Trophoblast cell (in vitro differentiated cells and primary cell): ENCODE results near the gene LRMDA.

Source experiments
- DNase-seq, 2 donors: peaks; one replicate each; pipeline ENCODE4 v3.0.0-alpha.2; 2016
- H2AFZ ChIP-seq: 2 replicates; pipeline ENCODE4 v1.6.1; 2013; ENCODE audit warnings: low read length, moderate library complexity, mild to moderate bottlenecking; ENCODE audit not compliant: insufficient read depth, poor library complexity
- H2AK5ac ChIP-seq: 2 replicates; pipeline ENCODE4 v1.6.1; 2013; ENCODE audit warnings: mild to moderate bottlenecking, low read length
- H2BK120ac ChIP-seq: 2 replicates; pipeline ENCODE4 v1.6.1; 2013; ENCODE audit warnings: low read length, mild to moderate bottlenecking, moderate library complexity; ENCODE audit not compliant: insufficient read depth, poor library complexity
- H2BK12ac ChIP-seq: 2 replicates; pipeline ENCODE4 v1.6.1; 2013; ENCODE audit warnings: mild to moderate bottlenecking, low read length, moderate library complexity
- H2BK5ac ChIP-seq: 2 replicates; pipeline ENCODE4 v1.6.1; 2013; ENCODE audit warnings: low read length, low read depth, moderate library complexity, mild to moderate bottlenecking; ENCODE audit not compliant: poor library complexity
- H3K14ac ChIP-seq: 2 replicates; pipeline ENCODE4 v1.6.1; 2013; ENCODE audit warnings: mild to moderate bottlenecking, low read length
- H3K18ac ChIP-seq: 2 replicates; pipeline ENCODE4 v1.6.1; 2013; ENCODE audit warnings: mild to moderate bottlenecking, low read length
- H3K23ac ChIP-seq: 2 replicates; pipeline ENCODE4 v1.6.1; 2013; ENCODE audit warnings: low read length
- H3K27ac ChIP-seq: 2 replicates; pipeline ENCODE4 v1.5.1; 2013; ENCODE audit warnings: low read depth, mild to moderate bottlenecking, inconsistent platforms, low read length, moderate library complexity
- H3K27me3 ChIP-seq: 2 replicates; pipeline ENCODE4 v1.6.1; 2013; ENCODE audit warnings: inconsistent platforms, mild to moderate bottlenecking, low read length, moderate library complexity; ENCODE audit not compliant: insufficient read depth
- H3K36me3 ChIP-seq, 2 experiments: 1 replicate in 1 of 2; 2 replicates in 1 of 2; pipeline ENCODE4 v1.6.1; 2013; ENCODE audit warnings: low read length in 2 of 2, mild to moderate bottlenecking in 2 of 2, moderate library complexity in 1 of 2; ENCODE audit not compliant: insufficient read depth in 2 of 2, control insufficient read depth in 1 of 2
- H3K4ac ChIP-seq: 2 replicates; pipeline ENCODE4 v1.6.1; 2013; ENCODE audit warnings: low read depth, mild to moderate bottlenecking, low read length, moderate library complexity
- H3K4me1 ChIP-seq, 2 experiments: 1 replicate in 1 of 2; 2 replicates in 1 of 2; pipeline ENCODE4 v1.6.1; 2013; ENCODE audit warnings: low read length in 2 of 2, mild to moderate bottlenecking in 2 of 2, moderate library complexity in 1 of 2; ENCODE audit not compliant: insufficient read depth in 2 of 2, control insufficient read depth in 1 of 2
- H3K4me2 ChIP-seq: 2 replicates; pipeline ENCODE4 v1.6.1; 2013; ENCODE audit warnings: inconsistent platforms, mild to moderate bottlenecking, low read length, moderate library complexity
- H3K4me3 ChIP-seq: 2 replicates; pipeline ENCODE4 v1.5.1; 2013; ENCODE audit warnings: mild to moderate bottlenecking, low read depth, low read length, inconsistent platforms
- H3K79me1 ChIP-seq: one replicate; pipeline ENCODE4 v1.6.1; 2013; ENCODE audit warnings: low read length
- H3K79me2 ChIP-seq: 2 replicates; pipeline ENCODE4 v1.6.1; 2013; ENCODE audit warnings: low read length, mild to moderate bottlenecking; ENCODE audit not compliant: control insufficient read depth, insufficient read depth, poor library complexity
- H3K9ac ChIP-seq: 2 replicates; pipeline ENCODE4 v1.6.1; 2013; ENCODE audit warnings: mild to moderate bottlenecking, low read length
- H3K9me3 ChIP-seq: 2 replicates; pipeline ENCODE4 v1.6.1; 2013; ENCODE audit warnings: low read depth, mild to moderate bottlenecking, control low read depth, inconsistent platforms, low read length; ENCODE audit not compliant: insufficient read depth
- H4K12ac ChIP-seq: 2 replicates; pipeline ENCODE4 v1.6.1; 2013; ENCODE audit warnings: low read depth, mild to moderate bottlenecking, low read length, moderate library complexity
- H4K8ac ChIP-seq: 2 replicates; pipeline ENCODE4 v1.6.1; 2013; ENCODE audit warnings: low read depth, mild to moderate bottlenecking, low read length, moderate library complexity
- H4K91ac ChIP-seq: one replicate; pipeline ENCODE4 v1.6.1; 2013; ENCODE audit warnings: low read depth, mild to moderate bottlenecking, low read length, moderate library complexity
- WGBS: extraction: QIAGEN DNeasy Blood & Tissue Kit; methylation state at CpG from one replicate; pipeline ENCODE4 v1.1.7; 2013; ENCODE audit warnings: missing lambda C conversion rate; ENCODE audit not compliant: insufficient read length, insufficient coverage; ENCODE audit errors: extremely low coverage; 5-methylcytosine and 5-hydroxymethylcytosine counted together

LRMDA gene

DNA sequence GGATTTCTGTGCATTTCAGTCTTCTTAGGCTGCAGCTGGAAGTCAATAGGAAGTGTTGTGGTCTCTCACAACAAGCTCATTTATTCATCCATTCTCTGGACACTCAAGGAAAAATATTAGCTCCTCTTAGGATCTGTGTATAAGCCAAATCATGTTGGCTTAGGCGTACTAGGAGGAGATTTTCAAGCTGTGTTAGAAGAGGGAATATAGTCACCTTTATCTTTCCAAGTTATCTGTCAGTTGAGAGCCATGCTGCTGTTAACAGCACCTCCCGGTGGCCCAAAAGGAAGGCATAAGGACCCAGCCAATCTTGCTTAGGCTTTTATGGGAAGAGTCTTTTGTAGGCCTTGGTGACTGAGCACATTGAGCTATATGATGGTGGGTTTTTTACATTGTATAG, 220.0 kb downstream of the LRMDA start:
- H4K8ac ChIP-seq, result no peak overlapping the region
- no peak overlapping the region for H3K23ac ChIP-seq
- H4K12ac ChIP-seq, result no peak overlapping the region
- peaks cover 0 to 2% of the 10 kb centered on the region in 2 experiments for H3K4me1 ChIP-seq
- H3K36me3 ChIP-seq, result no peaks in the 10 kb centered on the region
- H3K4me3 ChIP-seq, result no peak overlapping the region
- no peaks in the 10 kb centered on the region for H3K9me3 ChIP-seq
- H4K91ac ChIP-seq, result no peak overlapping the region
- H2AFZ ChIP-seq, result no peak overlapping the region
- H3K27ac ChIP-seq, result no peak overlapping the region
- H3K79me1 ChIP-seq, result peaks cover 2% of the 10 kb centered on the region
- H3K4me2 ChIP-seq, result no peak overlapping the region
- DNase-seq, result no peak
- H3K27me3 ChIP-seq, result no peaks in the 10 kb centered on the region
- H3K79me2 ChIP-seq, result no peaks in the 10 kb centered on the region
- no peak overlapping the region for H2BK120ac ChIP-seq
- H3K14ac ChIP-seq, result no peak overlapping the region
- H3K4ac ChIP-seq, result no peak overlapping the region
- no CpG with 5 or more reads among the region's 2 CpGs for WGBS
- no peak overlapping the region for H3K18ac ChIP-seq
- no peak overlapping the region for H2BK12ac ChIP-seq
- no peak overlapping the region for H3K9ac ChIP-seq
- H2AK5ac ChIP-seq, result no peak overlapping the region
- H2BK5ac ChIP-seq, result no peak overlapping the region

DNA sequence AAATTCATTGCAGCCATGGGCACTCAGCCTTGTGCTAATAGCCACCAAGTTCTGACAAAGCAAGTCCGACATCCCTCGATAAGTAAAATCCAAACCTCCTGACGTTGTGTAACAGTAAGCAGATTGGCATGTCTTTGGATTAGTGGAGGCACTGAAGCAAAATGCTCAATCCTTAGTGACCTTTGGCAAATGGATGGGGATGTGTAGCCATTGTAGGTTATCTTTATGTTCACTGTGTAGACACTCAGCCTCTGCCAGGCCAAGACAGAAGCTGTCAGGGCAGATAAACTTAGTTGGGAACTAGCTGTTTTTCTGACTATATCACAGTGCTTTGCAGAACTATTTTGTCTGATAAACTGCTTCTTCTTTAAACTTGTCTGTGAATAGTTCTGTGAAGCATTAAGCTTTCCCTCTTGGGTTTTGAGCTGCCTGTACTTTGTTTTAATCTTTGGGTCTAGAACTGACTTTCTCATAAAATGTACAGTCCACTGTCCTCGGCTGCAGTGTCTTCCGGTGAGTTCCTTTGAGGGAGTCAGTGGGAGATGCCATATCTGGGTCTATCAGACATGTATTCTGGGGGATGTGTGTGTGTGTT, 220.8 kb downstream of the LRMDA start:
- Histone ChIP-seq H3K4me1 (peaks cover 0 to 2% of the 10 kb centered on the region in 2 experiments), H3K9me3 (no peaks in the 10 kb centered on the region), H2AK5ac (no peak overlapping the region), H3K27me3 (no peaks in the 10 kb centered on the region), H4K8ac (no peak overlapping the region), H3K36me3 (no peaks in the 10 kb centered on the region), H3K79me1 (peaks cover 2% of the 10 kb centered on the region), H3K4me2 (no peak overlapping the region), H4K12ac (no peak overlapping the region), H2BK12ac (peak overlapping the region; percentile 63), H3K23ac (no peak overlapping the region), H2BK5ac (no peak overlapping the region), H3K18ac (no peak overlapping the region), H3K4me3 (no peak overlapping the region), H2AFZ (no peak overlapping the region), H3K4ac (no peak overlapping the region), H2BK120ac (no peak overlapping the region), H3K9ac (no peak overlapping the region), H3K14ac (no peak overlapping the region), H3K27ac (no peak overlapping the region), H3K79me2 (no peaks in the 10 kb centered on the region), H4K91ac (no peak overlapping the region)
- no CpG with 5 or more reads among the region's 5 CpGs for WGBS
- no peak for DNase-seq

- H3K36me3 ChIP-seq, result no peaks in the 10 kb centered on the region
- H2AK5ac ChIP-seq, result no peak overlapping the region
- no peak overlapping the region for H3K4me2 ChIP-seq
- no peaks in the 10 kb centered on the region for H3K27me3 ChIP-seq
- no peaks in the 10 kb centered on the region for H3K9me3 ChIP-seq
- no peak overlapping the region for H3K4ac ChIP-seq
- H3K79me2 ChIP-seq, result no peaks in the 10 kb centered on the region
- H3K14ac ChIP-seq, result no peak overlapping the region
- H3K23ac ChIP-seq, result no peak overlapping the region
- H2BK120ac ChIP-seq, result peak overlapping the region; percentile 58
- peak in 1 of 2 donors; percentile 15 for DNase-seq
- H4K12ac ChIP-seq, result no peak overlapping the region
- peak overlapping the region; percentile 74 for H2BK12ac ChIP-seq
- H3K9ac ChIP-seq, result no peak overlapping the region
- H3K4me3 ChIP-seq, result no peak overlapping the region
- H3K79me1 ChIP-seq, result peaks cover 2% of the 10 kb centered on the region
- no peak overlapping the region for H3K18ac ChIP-seq
- H4K8ac ChIP-seq, result no peak overlapping the region
- no peak overlapping the region for H2AFZ ChIP-seq
- no CpG with 5 or more reads among the region's 8 CpGs for WGBS
- peak overlapping the region; percentile 60 for H2BK5ac ChIP-seq
- peaks cover 0 to 2% of the 10 kb centered on the region in 2 experiments for H3K4me1 ChIP-seq
- no peak overlapping the region for H3K27ac ChIP-seq
- no peak overlapping the region for H4K91ac ChIP-seq
Observed at GRCh38 chr10:75653761-75654160, 222.3 kb downstream of the LRMDA start.

GRCh38 chr10:75654171-75654771, 222.8 kb downstream of the LRMDA start:
- no peaks in the 10 kb centered on the region for H3K79me2 ChIP-seq
- no peak overlapping the region for H3K4me2 ChIP-seq
- no peak for DNase-seq
- H4K12ac ChIP-seq, result no peak overlapping the region
- no peaks in the 10 kb centered on the region for H3K36me3 ChIP-seq
- H4K8ac ChIP-seq, result no peak overlapping the region
- no peak overlapping the region for H3K4ac ChIP-seq
- H3K23ac ChIP-seq, result no peak overlapping the region
- H2AFZ ChIP-seq, result no peak overlapping the region
- whole genome bisulfite sequencing, result no CpG with 5 or more reads among the region's 1 CpG
- no peak overlapping the region for H2BK120ac ChIP-seq
- H2BK5ac ChIP-seq, result no peak overlapping the region
- H3K4me3 ChIP-seq, result no peak overlapping the region
- H2AK5ac ChIP-seq, result no peak overlapping the region
- no peak overlapping the region for H3K14ac ChIP-seq
- no peaks in the 10 kb centered on the region for H3K9me3 ChIP-seq
- H3K27ac ChIP-seq, result no peak overlapping the region
- H3K9ac ChIP-seq, result no peak overlapping the region
- no peaks in the 10 kb centered on the region for H3K27me3 ChIP-seq
- peaks cover 0 to 2% of the 10 kb centered on the region in 2 experiments for H3K4me1 ChIP-seq
- H3K79me1 ChIP-seq, result peaks cover 2% of the 10 kb centered on the region
- no peak overlapping the region for H2BK12ac ChIP-seq
- H4K91ac ChIP-seq, result no peak overlapping the region
- H3K18ac ChIP-seq, result no peak overlapping the region
